ENCODE results near the gene FOLR1.

The FOLR1 gene

DNA sequence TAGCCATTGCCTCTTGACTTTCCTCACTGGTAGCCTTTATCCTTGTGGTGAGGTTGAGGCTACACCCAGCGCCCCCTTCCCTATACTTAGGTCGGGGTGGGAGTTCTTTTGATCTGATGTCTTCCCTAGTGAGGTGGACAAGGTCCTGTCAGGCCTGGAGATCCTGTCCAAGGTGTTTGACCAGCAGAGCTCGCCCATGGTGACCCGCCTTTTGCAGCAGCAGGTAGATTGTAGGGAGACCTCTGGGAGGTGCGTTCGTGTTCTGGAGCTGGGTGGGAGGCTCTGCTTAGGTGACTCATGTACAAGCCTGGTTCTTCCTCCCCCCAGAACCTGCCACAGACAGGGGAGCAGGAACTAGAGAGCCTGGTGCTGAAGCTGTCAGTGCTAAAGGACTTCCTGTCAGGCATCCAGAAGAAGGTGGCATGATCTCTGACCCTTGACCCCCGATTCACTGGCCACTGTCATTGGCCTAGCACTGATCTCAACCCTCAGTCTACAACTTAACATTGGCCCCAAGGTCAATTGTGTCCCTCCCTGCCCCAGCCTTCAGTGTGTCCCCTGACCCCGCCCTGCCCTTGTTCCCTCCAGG lies 37.5 kb downstream of the FOLR1 start:
- Histone ChIP-seq H3K4me1 (ENCODE audit: control insufficient read depth in 2 of 2, insufficient read depth in 2 of 2, low read length in 2 of 2) (peaks cover 7 to 8% of the 10 kb centered on the region in 2 donors), H3K27ac (ENCODE audit: low read depth in 2 of 2, low read length in 2 of 2) (no peak overlapping the region), H3K36me3 (ENCODE audit: control insufficient read depth in 2 of 2, insufficient read depth in 2 of 2, low read length in 2 of 2) (peaks cover 63 to 64% of the 10 kb centered on the region in 2 donors), H3K4me3 (ENCODE audit: low read length in 2 of 2) (no peak overlapping the region), H3K9ac (ENCODE audit: low read depth in 1 of 2, low read length in 2 of 2) (no peak overlapping the region), H3K9me3 (ENCODE audit: control insufficient read depth in 2 of 2, low read length in 2 of 2) (no peaks in the 10 kb centered on the region), H3K27me3 (ENCODE audit: control insufficient read depth in 2 of 2, insufficient read depth in 2 of 2, low read length in 2 of 2) (no peaks in the 10 kb centered on the region)

DNA sequence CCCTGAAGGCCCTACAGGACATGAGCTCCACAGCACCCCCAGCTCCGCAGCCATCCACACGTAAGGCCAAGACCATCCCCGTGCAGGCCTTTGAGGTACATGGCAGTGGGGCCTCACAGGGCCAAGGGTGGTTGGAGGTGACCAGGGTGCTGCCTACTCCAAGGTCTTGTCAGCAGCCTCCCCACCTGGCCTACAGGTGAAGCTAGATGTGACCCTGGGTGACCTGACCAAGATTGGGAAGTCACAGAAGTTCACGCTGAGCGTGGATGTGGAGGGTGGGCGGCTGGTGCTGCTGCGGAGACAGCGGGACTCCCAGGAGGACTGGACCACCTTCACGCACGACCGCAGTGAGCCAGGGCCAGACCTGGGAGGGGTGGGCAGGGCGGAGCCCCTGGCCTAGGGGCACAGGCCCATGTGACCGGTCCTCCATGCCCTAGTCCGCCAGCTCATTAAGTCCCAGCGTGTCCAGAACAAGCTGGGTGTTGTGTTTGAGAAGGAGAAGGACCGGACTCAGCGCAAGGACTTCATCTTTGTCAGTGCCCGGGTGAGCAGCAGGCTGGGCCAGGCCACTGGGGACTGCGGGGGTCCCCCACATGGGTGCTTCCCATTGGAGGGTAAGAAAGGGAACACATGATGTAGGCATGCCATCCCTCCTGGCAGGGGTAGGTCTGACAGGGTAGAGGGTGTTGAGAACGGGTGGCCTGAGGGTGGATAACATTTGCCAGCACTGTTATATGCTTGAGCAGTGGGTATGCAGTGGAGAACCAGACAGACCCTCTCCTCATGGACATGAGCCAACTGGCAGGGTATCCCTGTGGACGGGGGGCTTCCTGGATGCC lies 38.2 kb downstream of the FOLR1 start:
- peaks cover 65 to 70% of the 10 kb centered on the region in 2 donors for H3K36me3 ChIP-seq (ENCODE audit: control insufficient read depth in 2 of 2, insufficient read depth in 2 of 2, low read length in 2 of 2)
- peaks cover 6 to 7% of the 10 kb centered on the region in 2 donors for H3K4me1 ChIP-seq (ENCODE audit: control insufficient read depth in 2 of 2, insufficient read depth in 2 of 2, low read length in 2 of 2)
- no peaks in the 10 kb centered on the region for H3K9me3 ChIP-seq (ENCODE audit: control insufficient read depth in 2 of 2, low read length in 2 of 2)
- no peaks in the 10 kb centered on the region for H3K27me3 ChIP-seq (ENCODE audit: control insufficient read depth in 2 of 2, insufficient read depth in 2 of 2, low read length in 2 of 2)
- no peak overlapping the region for H3K4me3 ChIP-seq (ENCODE audit: low read length in 2 of 2)
- no peak overlapping the region for H3K27ac ChIP-seq (ENCODE audit: low read depth in 2 of 2, low read length in 2 of 2)
- H3K9ac ChIP-seq (ENCODE audit: low read depth in 1 of 2, low read length in 2 of 2) = no peak overlapping the region

DNA sequence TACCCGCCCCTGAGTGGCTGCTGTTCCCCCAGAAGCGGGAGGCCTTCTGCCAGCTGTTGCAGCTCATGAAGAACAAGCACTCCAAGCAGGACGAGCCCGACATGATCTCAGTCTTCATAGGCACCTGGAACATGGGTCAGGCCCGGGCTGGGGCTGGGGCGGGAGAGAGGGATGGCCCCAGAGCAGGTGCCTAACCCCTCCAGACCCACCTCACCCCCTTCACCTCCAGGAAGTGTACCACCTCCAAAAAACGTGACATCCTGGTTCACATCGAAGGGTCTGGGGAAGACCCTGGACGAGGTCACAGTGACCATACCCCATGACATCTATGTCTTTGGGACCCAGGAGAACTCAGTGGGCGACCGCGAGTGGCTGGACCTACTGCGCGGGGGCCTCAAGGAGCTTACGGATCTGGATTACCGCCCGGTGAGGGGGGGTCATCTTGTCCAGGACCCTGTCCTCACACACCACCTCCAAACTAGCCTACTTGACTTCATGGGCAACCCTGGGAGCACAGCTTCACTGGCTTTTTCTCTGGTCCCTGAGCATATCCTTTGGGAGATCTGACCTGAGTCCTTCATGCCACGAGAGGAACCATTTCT lies 38.9 kb downstream of the FOLR1 start:
- Histone ChIP-seq H3K27me3 (ENCODE audit: control insufficient read depth in 2 of 2, insufficient read depth in 2 of 2, low read length in 2 of 2) (no peaks in the 10 kb centered on the region), H3K9ac (ENCODE audit: low read depth in 1 of 2, low read length in 2 of 2) (no peak overlapping the region), H3K4me3 (ENCODE audit: low read length in 2 of 2) (no peak overlapping the region), H3K4me1 (ENCODE audit: control insufficient read depth in 2 of 2, insufficient read depth in 2 of 2, low read length in 2 of 2) (no peaks in the 10 kb centered on the region), H3K27ac (ENCODE audit: low read depth in 2 of 2, low read length in 2 of 2) (no peak overlapping the region), H3K9me3 (ENCODE audit: control insufficient read depth in 2 of 2, low read length in 2 of 2) (no peaks in the 10 kb centered on the region), H3K36me3 (ENCODE audit: control insufficient read depth in 2 of 2, insufficient read depth in 2 of 2, low read length in 2 of 2) (peaks cover 65 to 76% of the 10 kb centered on the region in 2 donors)

DNA sequence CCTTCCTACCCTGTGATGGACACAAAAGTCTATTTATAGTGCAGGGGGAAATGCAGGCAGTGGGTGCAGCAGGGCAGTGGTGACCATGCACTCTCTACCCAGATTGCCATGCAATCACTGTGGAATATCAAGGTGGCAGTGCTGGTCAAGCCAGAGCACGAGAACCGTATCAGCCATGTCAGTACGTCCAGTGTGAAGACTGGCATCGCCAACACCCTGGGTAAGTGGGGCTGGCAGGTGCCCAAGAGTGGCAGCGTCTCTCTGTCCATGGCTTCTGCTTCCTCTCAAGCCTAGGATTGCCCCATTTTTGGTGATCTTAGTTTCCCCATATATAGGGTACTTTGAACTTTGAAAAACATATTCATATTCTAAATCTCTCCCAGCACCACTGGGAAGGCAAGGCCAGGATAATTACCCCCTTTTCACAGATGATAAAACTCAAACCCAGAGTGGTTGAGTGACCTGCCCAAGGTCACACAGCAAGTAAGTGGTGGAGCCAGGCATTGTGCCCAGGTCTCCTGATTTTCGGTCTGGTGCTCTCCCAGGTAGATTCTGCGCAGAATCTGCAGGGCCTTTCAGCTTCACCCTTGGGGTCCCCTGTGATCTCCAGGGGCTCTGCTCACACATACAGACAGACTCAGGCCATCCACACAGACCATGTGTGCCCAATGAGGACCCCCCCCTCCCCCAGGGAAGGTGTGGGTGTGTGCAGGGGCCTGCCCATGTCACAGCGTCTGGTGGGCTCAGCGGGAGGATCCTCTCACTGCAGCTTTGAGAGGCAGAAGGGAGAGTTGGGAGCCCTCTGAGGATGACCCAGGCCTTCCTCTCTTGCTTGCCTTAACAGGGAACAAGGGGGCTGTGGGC lies 39.7 kb downstream of the FOLR1 start:
- Histone ChIP-seq H3K4me1 (ENCODE audit: control insufficient read depth in 2 of 2, insufficient read depth in 2 of 2, low read length in 2 of 2) (no peaks in the 10 kb centered on the region), H3K9ac (ENCODE audit: low read depth in 1 of 2, low read length in 2 of 2) (no peak overlapping the region), H3K27ac (ENCODE audit: low read depth in 2 of 2, low read length in 2 of 2) (no peak overlapping the region), H3K36me3 (ENCODE audit: control insufficient read depth in 2 of 2, insufficient read depth in 2 of 2, low read length in 2 of 2) (peaks cover 66 to 81% of the 10 kb centered on the region in 2 donors), H3K4me3 (ENCODE audit: low read length in 2 of 2) (no peak overlapping the region), H3K9me3 (ENCODE audit: control insufficient read depth in 2 of 2, low read length in 2 of 2) (no peaks in the 10 kb centered on the region), H3K27me3 (ENCODE audit: control insufficient read depth in 2 of 2, insufficient read depth in 2 of 2, low read length in 2 of 2) (no peaks in the 10 kb centered on the region)

DNA sequence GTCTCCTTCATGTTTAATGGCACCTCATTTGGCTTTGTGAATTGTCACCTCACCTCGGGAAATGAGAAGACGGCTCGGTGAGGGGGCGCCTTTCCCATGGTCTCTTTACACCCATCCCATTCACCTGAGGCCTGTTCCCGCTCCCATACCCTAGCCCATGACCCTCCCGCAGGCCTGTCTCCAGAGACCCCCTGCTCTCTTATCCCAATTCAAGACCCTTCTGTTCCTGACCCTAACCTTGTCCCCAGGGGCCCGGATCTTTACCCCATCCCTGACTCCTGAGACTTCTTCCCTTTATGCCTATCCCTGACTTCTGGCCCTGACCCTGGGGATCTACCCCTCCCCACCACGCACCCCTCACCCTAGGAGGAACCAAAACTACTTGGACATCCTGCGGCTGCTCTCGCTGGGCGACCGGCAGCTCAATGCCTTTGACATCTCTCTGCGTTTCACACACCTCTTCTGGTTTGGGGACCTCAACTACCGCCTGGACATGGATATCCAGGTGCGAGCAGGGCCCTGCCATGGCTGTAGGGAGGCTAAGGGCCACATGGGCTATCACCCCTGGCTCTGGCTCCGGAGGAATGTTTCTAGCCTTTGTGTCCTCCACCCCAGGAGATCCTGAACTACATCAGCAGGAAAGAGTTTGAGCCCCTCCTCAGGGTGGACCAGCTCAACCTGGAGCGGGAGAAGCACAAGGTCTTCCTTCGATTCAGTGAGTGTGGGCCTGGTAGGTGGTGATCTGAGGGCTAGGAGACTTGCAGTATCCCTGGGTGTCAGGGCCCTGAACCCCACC lies 40.5 kb downstream of the FOLR1 start:
- H3K27ac ChIP-seq (ENCODE audit: low read depth in 2 of 2, low read length in 2 of 2) = no peak overlapping the region
- H3K4me3 ChIP-seq (ENCODE audit: low read length in 2 of 2) = no peak overlapping the region
- peaks cover 74 to 87% of the 10 kb centered on the region in 2 donors for H3K36me3 ChIP-seq (ENCODE audit: control insufficient read depth in 2 of 2, insufficient read depth in 2 of 2, low read length in 2 of 2)
- H3K4me1 ChIP-seq (ENCODE audit: control insufficient read depth in 2 of 2, insufficient read depth in 2 of 2, low read length in 2 of 2) = no peaks in the 10 kb centered on the region
- no peaks in the 10 kb centered on the region for H3K27me3 ChIP-seq (ENCODE audit: control insufficient read depth in 2 of 2, insufficient read depth in 2 of 2, low read length in 2 of 2)
- no peaks in the 10 kb centered on the region for H3K9me3 ChIP-seq (ENCODE audit: control insufficient read depth in 2 of 2, low read length in 2 of 2)
- no peak overlapping the region for H3K9ac ChIP-seq (ENCODE audit: low read depth in 1 of 2, low read length in 2 of 2)

DNA sequence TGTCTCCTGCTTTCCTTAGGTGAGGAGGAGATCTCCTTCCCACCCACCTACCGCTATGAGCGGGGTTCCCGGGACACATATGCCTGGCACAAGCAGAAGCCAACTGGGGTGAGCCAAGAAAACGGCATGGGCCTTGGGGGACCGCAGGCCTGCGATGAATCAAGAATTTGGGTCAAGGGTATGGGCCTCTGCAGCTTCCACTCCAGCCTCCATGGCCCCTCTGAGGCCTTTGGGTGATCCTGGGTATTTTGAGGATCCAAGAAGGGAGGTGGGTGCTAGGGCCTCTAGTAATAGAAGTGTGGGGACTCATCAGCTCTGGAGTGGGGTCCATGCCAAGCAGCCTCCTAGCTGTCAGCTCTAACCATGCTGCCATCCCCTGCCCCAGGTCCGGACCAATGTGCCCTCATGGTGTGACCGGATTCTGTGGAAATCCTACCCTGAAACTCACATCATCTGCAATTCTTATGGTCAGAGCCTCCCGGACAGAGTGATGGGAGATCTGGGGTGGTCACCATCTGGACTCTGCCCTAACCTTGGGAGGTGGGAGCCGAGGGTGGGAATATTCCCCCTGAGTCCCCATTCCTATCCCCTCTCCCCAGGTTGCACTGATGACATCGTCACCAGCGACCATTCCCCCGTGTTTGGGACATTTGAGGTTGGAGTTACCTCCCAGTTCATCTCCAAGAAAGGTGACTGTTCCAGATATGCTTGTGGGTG lies 41.3 kb downstream of the FOLR1 start:
- Histone ChIP-seq H3K9me3 (ENCODE audit: control insufficient read depth in 2 of 2, low read length in 2 of 2) (no peaks in the 10 kb centered on the region), H3K9ac (ENCODE audit: low read depth in 1 of 2, low read length in 2 of 2) (no peak overlapping the region), H3K4me1 (ENCODE audit: control insufficient read depth in 2 of 2, insufficient read depth in 2 of 2, low read length in 2 of 2) (peaks cover 0 to 4% of the 10 kb centered on the region in 2 donors), H3K27ac (ENCODE audit: low read depth in 2 of 2, low read length in 2 of 2) (no peak overlapping the region), H3K36me3 (ENCODE audit: control insufficient read depth in 2 of 2, insufficient read depth in 2 of 2, low read length in 2 of 2) (peaks cover 75 to 87% of the 10 kb centered on the region in 2 donors), H3K4me3 (ENCODE audit: low read length in 2 of 2) (no peak overlapping the region), H3K27me3 (ENCODE audit: control insufficient read depth in 2 of 2, insufficient read depth in 2 of 2, low read length in 2 of 2) (no peaks in the 10 kb centered on the region)

DNA sequence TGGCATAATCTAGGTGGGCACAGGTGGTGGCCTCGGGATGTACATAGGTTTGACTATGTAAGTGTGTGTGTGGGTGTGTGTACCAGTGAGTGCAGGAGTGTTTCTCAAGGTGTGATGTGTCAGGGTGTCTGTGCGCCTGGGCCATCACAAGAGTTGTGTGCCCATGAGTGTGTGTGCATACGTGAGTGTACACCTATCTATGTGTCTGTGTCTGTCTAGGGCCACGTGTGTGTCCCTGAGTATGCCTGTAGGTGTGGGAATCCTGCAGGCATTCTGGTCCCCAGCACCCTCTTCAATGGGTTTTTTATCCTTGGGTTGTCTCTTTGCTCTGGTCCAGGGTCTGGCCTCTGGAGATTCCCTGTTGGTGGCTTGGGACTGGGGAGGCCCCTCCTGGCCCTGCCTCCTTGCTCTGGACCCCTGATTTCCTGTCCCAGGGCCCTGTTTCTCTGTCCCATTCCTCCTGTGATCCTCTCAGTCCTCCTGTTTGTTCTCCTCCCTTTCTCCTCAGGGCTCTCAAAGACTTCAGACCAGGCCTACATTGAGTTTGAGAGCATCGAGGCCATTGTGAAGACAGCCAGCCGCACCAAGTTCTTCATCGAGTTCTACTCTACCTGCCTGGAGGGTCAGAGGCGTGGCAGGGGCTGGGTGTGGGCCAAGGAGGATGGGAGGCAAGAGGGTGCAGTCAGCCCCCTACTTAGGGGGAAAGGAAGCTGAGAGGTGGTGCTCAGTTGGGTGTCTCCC lies 42.0 kb downstream of the FOLR1 start:
- no peaks in the 10 kb centered on the region for H3K9me3 ChIP-seq (ENCODE audit: control insufficient read depth in 2 of 2, low read length in 2 of 2)
- peaks cover 3 to 8% of the 10 kb centered on the region in 2 donors for H3K4me1 ChIP-seq (ENCODE audit: control insufficient read depth in 2 of 2, insufficient read depth in 2 of 2, low read length in 2 of 2)
- no peak overlapping the region for H3K9ac ChIP-seq (ENCODE audit: low read depth in 1 of 2, low read length in 2 of 2)
- no peaks in the 10 kb centered on the region for H3K27me3 ChIP-seq (ENCODE audit: control insufficient read depth in 2 of 2, insufficient read depth in 2 of 2, low read length in 2 of 2)
- no peak overlapping the region for H3K27ac ChIP-seq (ENCODE audit: low read depth in 2 of 2, low read length in 2 of 2)
- H3K36me3 ChIP-seq (ENCODE audit: control insufficient read depth in 2 of 2, insufficient read depth in 2 of 2, low read length in 2 of 2) = peaks cover 68 to 81% of the 10 kb centered on the region in 2 donors
- H3K4me3 ChIP-seq (ENCODE audit: low read length in 2 of 2) = no peak overlapping the region

DNA sequence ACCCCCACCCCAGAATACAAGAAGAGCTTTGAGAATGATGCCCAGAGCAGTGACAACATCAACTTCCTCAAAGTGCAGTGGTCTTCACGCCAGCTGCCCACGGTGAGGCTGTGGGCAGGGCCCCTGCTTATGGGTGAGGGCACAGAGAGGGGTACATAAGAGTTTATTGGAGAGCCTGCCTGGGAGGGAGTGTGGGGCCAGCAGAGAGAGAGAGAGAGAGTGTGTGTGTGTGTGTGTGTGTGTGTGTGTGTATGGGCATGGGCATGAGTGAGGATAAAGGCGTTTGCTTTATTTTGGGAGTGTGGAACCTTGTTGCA lies 42.5 kb downstream of the FOLR1 start:
- Histone ChIP-seq H3K9me3 (ENCODE audit: control insufficient read depth in 2 of 2, low read length in 2 of 2) (no peaks in the 10 kb centered on the region), H3K27ac (ENCODE audit: low read depth in 2 of 2, low read length in 2 of 2) (no peak overlapping the region), H3K27me3 (ENCODE audit: control insufficient read depth in 2 of 2, insufficient read depth in 2 of 2, low read length in 2 of 2) (no peaks in the 10 kb centered on the region), H3K4me3 (ENCODE audit: low read length in 2 of 2) (no peak overlapping the region), H3K36me3 (ENCODE audit: control insufficient read depth in 2 of 2, insufficient read depth in 2 of 2, low read length in 2 of 2) (peaks cover 62 to 75% of the 10 kb centered on the region in 2 donors), H3K4me1 (ENCODE audit: control insufficient read depth in 2 of 2, insufficient read depth in 2 of 2, low read length in 2 of 2) (peaks cover 9 to 14% of the 10 kb centered on the region in 2 donors), H3K9ac (ENCODE audit: low read depth in 1 of 2, low read length in 2 of 2) (no peak overlapping the region)
